GM12878 (cell line): ENCODE measurements around the gene OR52D1. TPM values are rescaled to one million over a fixed set of nuclear protein-coding genes. Genes with fewer than 3 reads are reported as not detected.

Experiments used
- ATF7 ChIP-seq: fragments of 450-650 bp; IDR thresholded peaks from 2 replicates; pipeline ENCODE4 v1.6.1; 2016; ENCODE audit warnings: low read depth, mild to moderate bottlenecking
- CEBPB ChIP-seq, 2 experiments: fragments of 150-350 bp in 1 of 2; IDR thresholded peaks; 2 replicates each; pipeline ENCODE4 v1.6.1; 2012 to 2014; ENCODE audit warnings: low read depth in 2 of 2, low read length in 2 of 2, borderline replicate concordance in 1 of 2, inconsistent platforms in 1 of 2
- EZH2 ChIP-seq: IDR thresholded peaks from 2 replicates; pipeline ENCODE4 v1.6.1; 2012; ENCODE audit warnings: low read depth, mild to moderate bottlenecking, control low read depth, inconsistent platforms, low read length, borderline replicate concordance; ENCODE audit not compliant: control insufficient read depth
- JUND ChIP-seq: IDR thresholded peaks from 2 replicates; pipeline ENCODE4 v1.6.1; 2012; ENCODE audit warnings: low read depth, mild to moderate bottlenecking, low read length, improper control_type of control experiment, moderate library complexity
- LARP7 ChIP-seq: fragments of 450-650 bp; IDR thresholded peaks from 2 replicates; pipeline ENCODE4 v1.6.1; 2017; ENCODE audit warnings: mild to moderate bottlenecking
- MTA3 ChIP-seq: IDR thresholded peaks from 2 replicates; pipeline ENCODE4 v1.6.1; 2012; ENCODE audit warnings: low read length, inconsistent platforms, borderline replicate concordance
- MXI1 ChIP-seq: fragments of 150-350 bp; IDR thresholded peaks from 2 replicates; pipeline ENCODE4 v1.6.1; 2011; ENCODE audit warnings: low read depth, mild to moderate bottlenecking, inconsistent platforms, low read length, improper control_type of control experiment
- MYB ChIP-seq: fragments of 150-350 bp; IDR thresholded peaks from 2 replicates; pipeline ENCODE4 v1.6.1; 2014; ENCODE audit warnings: mild to moderate bottlenecking, low read depth, low read length, borderline replicate concordance
- MYC ChIP-seq: IDR thresholded peaks from 2 replicates; pipeline ENCODE4 v1.6.1; 2011; ENCODE audit warnings: mild to moderate bottlenecking, low read length, moderate library complexity, inconsistent platforms; ENCODE audit not compliant: insufficient read depth, insufficient replicate concordance, insufficient read length, severe bottlenecking
- NRF1 ChIP-seq: conservative IDR thresholded peaks from 2 replicates; pipeline ENCODE4 v1.6.1; 2011; ENCODE audit warnings: mild to moderate bottlenecking, low read depth, low read length, improper control_type of control experiment
- TARDBP ChIP-seq: IDR thresholded peaks from 2 replicates; pipeline ENCODE4 v1.6.1; 2016; ENCODE audit warnings: borderline replicate concordance
- TBL1XR1 ChIP-seq: IDR thresholded peaks from 2 replicates; pipeline ENCODE4 v1.6.1; 2012; ENCODE audit warnings: low read depth, low read length, improper control_type of control experiment
- ZBED1 ChIP-seq: IDR thresholded peaks from 2 replicates; pipeline ENCODE4 v1.6.1; 2016; ENCODE audit warnings: borderline replicate concordance
- polyA plus RNA-seq, 11 experiments: library from polyadenylated mRNA; depleted of rRNA in 4 of 11; unstranded in 6 of 11; stranded (reverse) in 5 of 11; fragments of >200 nt; fragmentation: Nextera tagmentation in 4 of 11; fragmentation: Illumina TruSeq in 1 of 11; extraction: Ambion mirVana in 4 of 11; extraction: Trizol in 1 of 11; gene quantifications; 1 replicate in 1 of 11; 2 replicates in 10 of 11; pipeline versions ENCODE4 v1.2.1 to v1.2.3, GENCODE V29; 2011 to 2016; ENCODE audit warnings: inconsistent platforms in 2 of 11, missing spikeins in 2 of 11, low read depth in 1 of 11
- total RNA-seq, 4 experiments: library from RNA; depleted of rRNA in 3 of 4; stranded (reverse); fragments of >200 nt in 3 of 4; fragmentation: Illumina TruSeq in 1 of 4; extraction: Trizol in 1 of 4; gene quantifications; 2 replicates each; pipeline versions ENCODE4 v1.2.1 to v1.2.3, GENCODE V29; 2013 to 2021
- TF ChIP-seq, protein P1 (sequence below): IDR thresholded peaks from 2 replicates; pipeline ENCODE4 v1.6.1; 2012; ENCODE audit warnings: low read length, inconsistent platforms

The OR52D1 gene
- total and polyA plus RNA-seq, 10 of the 15 experiments (the other 5 are each of a cell fraction or from before 2014, with no cell fraction given): not detected

DNA sequence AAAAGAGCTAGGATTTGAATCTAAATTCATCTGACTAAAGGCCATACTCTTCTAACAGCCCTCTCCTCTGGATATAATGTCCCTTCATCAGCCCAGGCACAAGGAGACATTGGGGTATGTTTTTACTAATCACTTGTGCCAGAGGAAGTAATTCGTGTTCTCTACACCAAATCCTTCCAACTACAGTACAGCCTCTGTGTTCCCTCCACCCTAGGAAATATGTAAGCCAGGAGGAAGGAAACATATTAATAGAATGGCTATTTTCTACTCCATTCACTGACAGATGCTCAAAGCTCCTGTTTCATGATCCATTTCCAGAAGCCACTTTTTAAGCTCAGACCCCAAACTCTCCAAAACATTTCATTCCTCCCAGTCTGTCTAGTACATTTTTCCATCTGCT, 40.0 kb downstream of the OR52D1 start (continued):
- TF ChIP-seq, protein P1, sequence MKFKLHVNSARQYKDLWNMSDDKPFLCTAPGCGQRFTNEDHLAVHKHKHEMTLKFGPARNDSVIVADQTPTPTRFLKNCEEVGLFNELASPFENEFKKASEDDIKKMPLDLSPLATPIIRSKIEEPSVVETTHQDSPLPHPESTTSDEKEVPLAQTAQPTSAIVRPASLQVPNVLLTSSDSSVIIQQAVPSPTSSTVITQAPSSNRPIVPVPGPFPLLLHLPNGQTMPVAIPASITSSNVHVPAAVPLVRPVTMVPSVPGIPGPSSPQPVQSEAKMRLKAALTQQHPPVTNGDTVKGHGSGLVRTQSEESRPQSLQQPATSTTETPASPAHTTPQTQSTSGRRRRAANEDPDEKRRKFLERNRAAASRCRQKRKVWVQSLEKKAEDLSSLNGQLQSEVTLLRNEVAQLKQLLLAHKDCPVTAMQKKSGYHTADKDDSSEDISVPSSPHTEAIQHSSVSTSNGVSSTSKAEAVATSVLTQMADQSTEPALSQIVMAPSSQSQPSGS: no peak
- TF ChIP-seq EZH2 (no peak), MTA3 (no peak), TBL1XR1 (no peak), LARP7 (no peak), MXI1 (no peak), NRF1 (no peak), TARDBP (no peak), MYB (no peak), ATF7 (no peak), JUND (no peak), CEBPB (IDR thresholded peaks at IDR 0.05; ENCODE audit: borderline replicate concordance in 1 of 2, low read depth in 2 of 2, low read length in 2 of 2) (no peak), MYC (no peak), ZBED1 (no peak)
- TF ChIP-seq, all 136 proteins: peak for 0
